GM21360 (cell line): ENCODE results near the gene BLM.

Experiments used
- ATAC-seq: cut with Tn5 transposase; IDR thresholded peaks from one replicate; pipeline ENCODE4 v1.9.1; 2021; ENCODE audit warnings: mild to moderate bottlenecking, moderate library complexity; ENCODE audit not compliant: unreplicated experiment

Gene BLM

GRCh38 chr15:90787881-90788280, 70.7 kb downstream of the BLM start:
- no peak for ATAC-seq

GRCh38 chr15:90789462-90789861, 72.3 kb downstream of the BLM start:
- ATAC-seq, result no peak

- no peak for ATAC-seq
Observed at GRCh38 chr15:90790057-90790456, 72.9 kb downstream of the BLM start.

GRCh38 chr15:90790561-90790960, 73.4 kb downstream of the BLM start:
- no peak for ATAC-seq

- no peak for ATAC-seq
Observed at GRCh38 chr15:90794538-90794937, 77.4 kb downstream of the BLM start.

- no peak for ATAC-seq
Observed at GRCh38 chr15:90799639-90800170, 82.6 kb downstream of the BLM start.

GRCh38 chr15:90801803-90802202, 84.7 kb downstream of the BLM start:
- ATAC-seq, result no peak

GRCh38 chr15:90807074-90807785, 90.1 kb downstream of the BLM start:
- ATAC-seq, result no peak

- no peak for ATAC-seq
Observed at GRCh38 chr15:90807786-90808086, 90.6 kb downstream of the BLM start.

- no peak for ATAC-seq
Observed at GRCh38 chr15:90808517-90809235, 91.5 kb downstream of the BLM start.

- ATAC-seq, result no peak
Observed at GRCh38 chr15:90809536-90809935, 92.4 kb downstream of the BLM start.

- ATAC-seq, result no peak
Observed at GRCh38 chr15:90810354-90810753, 93.2 kb downstream of the BLM start.

GRCh38 chr15:90812171-90812957, 95.2 kb downstream of the BLM start:
- no peak for ATAC-seq

- ATAC-seq, result no peak
Observed at GRCh38 chr15:90812958-90813265, 95.8 kb downstream of the BLM start.

GRCh38 chr15:90813796-90814190, 96.6 kb downstream of the BLM start:
- ATAC-seq, result no peak

- no peak for ATAC-seq
Observed at GRCh38 chr15:90814191-90814821, 97.2 kb downstream of the BLM start.

GRCh38 chr15:90816401-90817116, 99.4 kb downstream of the BLM start:
- no peak for ATAC-seq

GRCh38 chr15:90817117-90818057, 100.2 kb downstream of the BLM start:
- ATAC-seq, result no peak
